ENCODE measurements around the gene SCAMP4. TPM values are rescaled to one million over a fixed set of nuclear protein-coding genes. Genes with fewer than 3 reads are reported as not detected.

Gene SCAMP4
- total RNA-seq, 1 experiment from 2014 or later: 69.0 TPM

DNA sequence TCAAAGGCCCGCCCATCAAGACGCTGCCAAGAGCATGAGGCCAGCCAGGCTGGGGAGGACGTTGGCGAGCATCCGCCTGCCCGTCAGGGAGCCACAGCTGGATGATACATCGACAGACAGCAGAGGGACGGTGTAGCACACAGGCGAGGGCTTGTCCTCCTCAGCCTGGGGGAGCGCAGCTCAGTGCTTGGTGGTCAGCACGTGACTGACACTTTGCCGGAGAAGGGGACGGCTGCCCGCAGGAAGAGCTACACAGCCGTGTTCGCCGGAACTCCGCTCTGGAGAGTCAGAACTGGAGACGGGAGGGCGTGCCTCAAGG, 69.9 kb downstream of the SCAMP4 start:
- H3K23me2 ChIP-seq (ENCODE audit: insufficient read length, low read depth, low read length, poor library complexity, severe bottlenecking): no peaks in the 10 kb centered on the region
- no peak overlapping the region for H4K5ac ChIP-seq (ENCODE audit: insufficient read length, low read depth, low read length)
- Mint-ChIP-seq H3K27me3 (ENCODE audit: low read depth) (no peaks in the 10 kb centered on the region), H3K4me3 (no peak overlapping the region), H3K4me1 (no peaks in the 10 kb centered on the region), H3K27ac (peak overlapping the region in 1 of 3 experiments; percentile 35; a peak in 2 of 7 replicates), H3K9me3 (no peaks in the 10 kb centered on the region), H3K36me3 (ENCODE audit: insufficient read depth in 1 of 3, low read depth in 3 of 3) (peaks cover 7 to 23% (median 20%) of the 10 kb centered on the region in 3 experiments; a peak in 6 of 7 replicates)
- no peaks in the 10 kb centered on the region for H3K4me1 ChIP-seq (ENCODE audit: insufficient read depth, low read length)
- no peak overlapping the region for H2BK12ac ChIP-seq (ENCODE audit: insufficient read length, low read depth, low read length)
- H3K4ac ChIP-seq (ENCODE audit: low read depth, low read length): no peak overlapping the region
- H3K79me1 ChIP-seq (ENCODE audit: insufficient read depth, low read depth, low read length, poor library complexity, severe bottlenecking): no peaks in the 10 kb centered on the region
- no peak overlapping the region for H3K23ac ChIP-seq (ENCODE audit: insufficient read length, low read depth, low read length)
- H3K14ac ChIP-seq (ENCODE audit: insufficient read depth, low read length): no peak overlapping the region
- H2BK20ac ChIP-seq (ENCODE audit: low read depth, low read length, poor library complexity, severe bottlenecking): no peak overlapping the region
- no peak overlapping the region for H3K56ac ChIP-seq (ENCODE audit: insufficient read length, low read depth, low read length)
- no peak overlapping the region for H2AFZ ChIP-seq (ENCODE audit: low read length)
- H4K8ac ChIP-seq (replicated peaks; ENCODE audit: insufficient read length, low read depth, low read length): no peak overlapping the region
- H3K9ac ChIP-seq (ENCODE audit: extremely low read depth, insufficient read length, low read length): no peak overlapping the region
- no peaks in the 10 kb centered on the region for H3K27me3 ChIP-seq (ENCODE audit: insufficient read depth, low read length)
- H3K18ac ChIP-seq (ENCODE audit: insufficient read length, low read depth, low read length): no peak overlapping the region
- no peak overlapping the region for H4K91ac ChIP-seq (ENCODE audit: insufficient read length, low read depth, low read length)
- no peak overlapping the region for H3K4me2 ChIP-seq (ENCODE audit: insufficient read depth, insufficient read length, low read length)
- H2BK120ac ChIP-seq (ENCODE audit: low read depth, low read length, poor library complexity, severe bottlenecking): no peak overlapping the region
- WGBS (ENCODE audit: extremely low coverage, insufficient read length, low lambda C conversion rate): no CpG with 5 or more reads among the region's 20 CpGs
- no peak overlapping the region for H3K27ac ChIP-seq (ENCODE audit: insufficient read length, low read depth, low read length)
- H2BK15ac ChIP-seq (ENCODE audit: low read depth, low read length): no peak overlapping the region
- peaks cover 3% of the 10 kb centered on the region for H4K20me1 ChIP-seq (ENCODE audit: control insufficient read depth, insufficient read depth, insufficient read length)
- H3K79me2 ChIP-seq (ENCODE audit: insufficient read depth, low read length): peaks cover 8% of the 10 kb centered on the region; the same call in 1 of the 2 replicates
- TF ChIP-seq, protein P1, sequence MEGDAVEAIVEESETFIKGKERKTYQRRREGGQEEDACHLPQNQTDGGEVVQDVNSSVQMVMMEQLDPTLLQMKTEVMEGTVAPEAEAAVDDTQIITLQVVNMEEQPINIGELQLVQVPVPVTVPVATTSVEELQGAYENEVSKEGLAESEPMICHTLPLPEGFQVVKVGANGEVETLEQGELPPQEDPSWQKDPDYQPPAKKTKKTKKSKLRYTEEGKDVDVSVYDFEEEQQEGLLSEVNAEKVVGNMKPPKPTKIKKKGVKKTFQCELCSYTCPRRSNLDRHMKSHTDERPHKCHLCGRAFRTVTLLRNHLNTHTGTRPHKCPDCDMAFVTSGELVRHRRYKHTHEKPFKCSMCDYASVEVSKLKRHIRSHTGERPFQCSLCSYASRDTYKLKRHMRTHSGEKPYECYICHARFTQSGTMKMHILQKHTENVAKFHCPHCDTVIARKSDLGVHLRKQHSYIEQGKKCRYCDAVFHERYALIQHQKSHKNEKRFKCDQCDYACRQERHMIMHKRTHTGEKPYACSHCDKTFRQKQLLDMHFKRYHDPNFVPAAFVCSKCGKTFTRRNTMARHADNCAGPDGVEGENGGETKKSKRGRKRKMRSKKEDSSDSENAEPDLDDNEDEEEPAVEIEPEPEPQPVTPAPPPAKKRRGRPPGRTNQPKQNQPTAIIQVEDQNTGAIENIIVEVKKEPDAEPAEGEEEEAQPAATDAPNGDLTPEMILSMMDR (conservative IDR thresholded peaks at IDR 0.05): no peak
- no peak for DNase-seq
- H2BK5ac ChIP-seq (ENCODE audit: insufficient read length, low read length): no peak overlapping the region
- no peaks in the 10 kb centered on the region for H3K9me3 ChIP-seq (ENCODE audit: control insufficient read depth, low read depth, low read length)
- H2AK5ac ChIP-seq (ENCODE audit: insufficient read length, low read length): no peak overlapping the region
- H3T11ph ChIP-seq (ENCODE audit: low read length): no peak overlapping the region

Other genes with a start within 250 kb of the SCAMP4 start
- 0.04 and 0.07 TPM in 2 replicates for gene ONECUT3, start 151.9 kb upstream of the SCAMP4 start, total RNA-seq (2021)
- gene ATP8B3, start 93.1 kb upstream of the SCAMP4 start, total RNA-seq (2021): 8.7 and 9.6 TPM in 2 replicates
- 45.6 and 56.8 TPM in 2 replicates for gene REXO1, start 56.9 kb upstream of the SCAMP4 start, total RNA-seq (2021)
- 66.5 and 66.8 TPM in 2 replicates for gene KLF16, start 41.8 kb upstream of the SCAMP4 start, total RNA-seq (2021)
- 47.5 and 50.3 TPM in 2 replicates for gene ABHD17A, start 19.9 kb upstream of the SCAMP4 start, total RNA-seq (2021)
- 12.2 and 12.9 TPM in 2 replicates for gene ADAT3, start within 50 bp of the SCAMP4 start, total RNA-seq (2021)
- gene CSNK1G2, start 35.8 kb downstream of the SCAMP4 start, total RNA-seq (2021): 96.6 and 100.0 TPM in 2 replicates
- gene BTBD2, start 110.3 kb downstream of the SCAMP4 start, total RNA-seq (2021): 110 and 113 TPM in 2 replicates
- gene MKNK2, start 145.8 kb downstream of the SCAMP4 start, total RNA-seq (2021): 153 and 154 TPM in 2 replicates
- gene MOB3A, start 190.9 kb downstream of the SCAMP4 start, total RNA-seq (2021): 11.5 and 13.3 TPM in 2 replicates
- 2.1 and 3.0 TPM in 2 replicates for gene IZUMO4, start 191.5 kb downstream of the SCAMP4 start, total RNA-seq (2021)
- 142 and 147 TPM in 2 replicates for gene AP3D1, start 246.2 kb downstream of the SCAMP4 start, total RNA-seq (2021)

Data from H9 (cell line).